Measurements from ENCODE around the gene SBSN.
"Not testable (repeated sequence)": the region's sequence is repeated elsewhere in the genome, so short reads cannot be mapped to it uniquely, and the experiment has no call there.

The SBSN gene

GRCh38 chr19:35501684-35502083 lies 26.4 kb downstream of the SBSN start:
- DNase-seq = no peak

- DNase-seq = no peak
Measured at GRCh38 chr19:35500611-35501010, 27.5 kb downstream of the SBSN start.

DNA sequence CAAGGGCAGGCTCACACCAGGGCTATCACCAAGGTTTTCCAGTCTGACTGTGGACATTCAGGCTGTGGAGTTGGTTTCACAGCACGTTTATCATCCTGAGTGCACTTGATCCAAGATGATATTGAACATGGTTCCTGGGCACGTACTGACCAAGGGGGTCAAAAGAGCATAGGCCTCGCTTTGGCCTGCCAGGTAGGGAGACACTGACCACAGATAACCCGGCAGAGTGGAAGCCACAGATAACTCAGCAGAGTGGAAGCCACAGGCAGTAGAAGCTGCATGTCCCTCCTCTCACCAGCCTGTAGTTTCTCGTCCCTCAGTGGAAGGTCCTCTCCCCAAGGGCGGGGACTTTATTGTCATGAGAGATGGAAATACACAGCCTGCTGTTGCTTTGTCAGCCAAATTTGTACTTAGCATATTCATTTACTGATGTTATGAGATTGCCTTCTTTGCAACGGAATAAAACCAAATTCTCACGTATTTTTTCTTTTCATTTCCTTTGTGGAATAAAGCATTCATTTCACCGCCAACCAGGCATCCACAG lies 29.1 kb downstream of the SBSN start:
- no peak for DNase-seq

- DNase-seq = no peak
Measured at GRCh38 chr19:35498220-35498619, 29.9 kb downstream of the SBSN start.

GRCh38 chr19:35497406-35497805 lies 30.7 kb downstream of the SBSN start:
- DNase-seq = no peak

DNA sequence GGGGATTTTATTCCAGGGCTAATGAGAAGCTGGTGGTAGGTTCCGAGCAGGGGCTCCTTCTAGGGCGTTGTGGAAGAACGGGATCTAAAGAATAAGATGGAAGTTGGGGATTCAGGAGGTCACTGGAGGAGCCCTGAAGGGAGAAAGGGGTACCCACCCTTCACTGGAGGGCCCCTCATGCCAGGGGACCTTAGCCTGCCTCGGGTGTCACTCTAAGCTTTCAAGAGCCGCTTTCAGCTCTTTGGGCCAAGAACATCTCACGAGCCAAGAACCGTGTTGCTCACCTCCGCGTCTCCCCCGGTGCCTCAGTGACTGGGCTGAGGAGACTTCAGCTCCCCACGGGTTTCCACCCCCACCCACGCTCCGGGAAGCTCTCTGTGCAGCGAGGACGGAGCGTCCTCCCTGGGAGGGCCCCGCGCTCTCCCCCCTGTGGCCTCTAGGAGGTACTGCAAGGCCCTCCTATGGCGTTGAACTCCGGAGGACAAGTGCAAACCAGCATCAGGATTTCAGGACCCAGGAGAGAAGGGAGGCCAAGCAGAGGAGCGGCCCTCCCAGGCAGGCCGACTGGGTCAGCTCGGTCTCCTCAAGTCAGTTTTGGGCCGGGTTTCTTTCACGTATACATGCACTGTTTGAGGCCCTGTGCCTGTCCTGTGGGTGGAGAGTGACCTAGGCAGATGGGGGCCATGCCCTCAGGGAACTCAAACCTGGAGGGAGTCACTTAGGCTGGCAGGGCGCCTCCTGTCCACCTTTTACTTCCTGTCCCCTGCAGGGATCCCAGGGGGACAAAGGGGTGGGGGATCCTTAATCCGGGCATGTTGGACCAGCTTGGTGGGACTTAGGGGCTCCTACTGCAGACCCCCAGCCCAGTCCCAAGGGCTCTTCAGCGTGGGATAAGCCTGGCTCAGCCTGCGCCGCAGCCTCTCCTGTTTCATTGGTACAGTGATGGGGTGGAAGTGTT lies 32.7 kb downstream of the SBSN start:
- peak; percentile 73 to 86 for DNase-seq

DNA sequence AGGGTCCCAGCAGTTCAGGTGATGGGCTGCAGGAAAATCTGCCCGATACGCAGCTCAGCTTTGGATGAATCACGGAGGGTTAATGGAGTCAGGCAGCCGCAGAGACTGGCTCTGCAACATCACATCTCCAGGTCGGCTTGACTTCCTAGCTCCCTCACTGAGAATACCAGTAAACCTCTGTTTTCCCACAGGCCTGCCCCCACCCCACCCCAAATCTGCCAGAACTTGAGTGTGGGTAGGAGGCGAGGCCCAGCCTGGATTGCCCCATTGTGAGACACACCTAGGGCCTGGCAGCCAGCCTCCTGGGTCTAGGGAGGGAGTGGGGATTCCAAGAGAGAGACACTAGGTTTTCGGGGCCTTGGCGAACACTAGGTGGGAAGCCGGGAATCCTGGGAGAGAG lies 34.1 kb downstream of the SBSN start:
- no peak for DNase-seq

DNA sequence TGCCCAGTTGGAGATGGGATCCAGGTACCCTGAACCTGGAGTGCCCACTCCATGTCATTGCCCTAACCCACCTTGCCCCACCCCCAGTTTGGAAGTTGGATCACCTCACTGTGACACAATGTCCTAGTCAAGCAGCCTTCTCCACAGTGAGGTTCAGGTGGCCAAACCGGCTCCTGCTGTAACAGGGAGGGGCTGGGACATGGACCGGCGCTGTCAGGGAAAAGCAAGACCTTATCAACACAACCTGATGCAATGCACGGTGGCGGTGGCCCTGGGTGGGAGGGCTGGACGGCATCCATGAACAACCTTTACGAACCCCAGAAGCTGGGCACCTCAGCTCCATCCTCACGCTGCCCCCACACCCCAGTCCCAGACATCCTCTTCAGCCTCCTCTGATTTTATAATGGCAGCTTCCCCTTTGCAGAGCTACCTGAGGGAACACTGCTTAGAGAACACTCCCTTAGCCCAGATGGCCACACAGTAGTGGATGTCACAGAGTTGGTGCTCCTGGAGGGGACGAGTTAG lies 36.2 kb downstream of the SBSN start:
- DNase-seq = no peak

- no peak for DNase-seq
Measured at GRCh38 chr19:35490364-35490763, 37.7 kb downstream of the SBSN start, which contains the start of gene KRTDAP. KRTDAP (minus strand) TSS chr19:35490464; CDS start chr19:35490442, 22 bp downstream.

DNA sequence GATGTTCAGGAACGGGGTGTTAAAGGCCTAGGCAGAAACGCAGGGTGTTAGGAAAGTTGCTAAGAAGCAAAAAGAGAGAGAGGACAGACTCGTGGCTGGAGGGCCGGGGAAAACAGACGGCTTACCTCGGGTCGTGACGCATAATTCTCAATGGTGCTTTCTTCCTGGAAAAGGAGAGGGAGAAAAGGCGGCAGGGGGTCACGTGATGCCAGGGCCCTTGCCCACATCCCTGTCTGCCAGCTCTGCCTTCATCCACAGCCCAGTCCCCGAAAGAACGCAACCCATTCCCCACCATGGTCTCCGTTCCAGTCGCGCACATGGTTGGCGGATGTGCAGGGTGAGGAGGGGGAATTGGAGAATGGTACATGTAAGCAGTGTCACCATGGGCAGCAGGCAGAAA lies 39.4 kb downstream of the SBSN start:
- DNase-seq = no peak

GRCh38 chr19:35487656-35488182 lies 40.4 kb downstream of the SBSN start:
- no peak for DNase-seq

- DNase-seq = no peak
Measured at GRCh38 chr19:35486268-35486708, 41.8 kb downstream of the SBSN start.

GRCh38 chr19:35484252-35485036 lies 43.7 kb downstream of the SBSN start:
- DNase-seq = no peak

- DNase-seq = no peak
Measured at GRCh38 chr19:35483089-35483488, 45.0 kb downstream of the SBSN start.

DNA sequence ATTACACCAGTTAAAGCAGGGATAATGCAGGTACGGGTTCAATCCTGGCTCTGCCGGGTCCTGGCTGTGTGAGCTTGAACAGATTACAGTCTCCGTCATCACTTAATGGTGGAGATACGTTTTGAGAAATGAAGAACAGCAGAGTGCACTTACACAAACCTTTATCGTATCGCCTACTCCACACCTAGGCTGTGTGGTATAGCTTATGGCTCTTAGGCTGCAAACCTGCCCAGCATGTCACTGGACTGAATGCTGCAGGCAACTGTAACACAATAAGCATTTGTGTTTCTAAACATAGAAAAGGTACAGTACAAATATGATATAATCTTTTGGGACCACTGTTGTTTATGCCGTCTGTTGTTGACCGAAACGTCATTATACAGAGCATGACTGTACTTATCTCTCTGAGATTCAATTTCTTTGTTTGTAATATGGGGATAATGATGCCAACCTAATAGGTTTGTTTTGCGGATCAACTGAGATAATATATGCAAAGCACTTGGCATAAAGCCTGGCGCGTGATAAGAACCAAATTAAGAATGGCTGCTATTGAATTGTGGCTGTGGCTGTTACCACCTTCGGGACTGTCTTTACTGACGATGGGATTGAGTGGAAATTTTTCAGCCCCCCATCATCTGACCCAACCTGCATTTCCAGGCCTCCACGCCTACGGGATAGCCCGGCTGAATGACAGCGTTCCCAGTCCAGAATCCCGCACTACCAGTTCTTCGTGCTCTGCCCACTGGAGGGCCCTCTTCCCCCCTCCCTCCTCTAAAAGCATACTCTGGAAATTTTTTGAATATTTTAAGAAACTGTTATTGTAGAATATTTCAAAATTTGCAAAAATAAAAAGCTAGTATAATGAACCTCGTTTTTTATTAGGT lies 49.1 kb downstream of the SBSN start:
- DNase-seq = no peak

GRCh38 chr19:35476149-35476548 lies 52.0 kb downstream of the SBSN start:
- DNase-seq = peak in 1 of 2 donors; percentile 11

DNA sequence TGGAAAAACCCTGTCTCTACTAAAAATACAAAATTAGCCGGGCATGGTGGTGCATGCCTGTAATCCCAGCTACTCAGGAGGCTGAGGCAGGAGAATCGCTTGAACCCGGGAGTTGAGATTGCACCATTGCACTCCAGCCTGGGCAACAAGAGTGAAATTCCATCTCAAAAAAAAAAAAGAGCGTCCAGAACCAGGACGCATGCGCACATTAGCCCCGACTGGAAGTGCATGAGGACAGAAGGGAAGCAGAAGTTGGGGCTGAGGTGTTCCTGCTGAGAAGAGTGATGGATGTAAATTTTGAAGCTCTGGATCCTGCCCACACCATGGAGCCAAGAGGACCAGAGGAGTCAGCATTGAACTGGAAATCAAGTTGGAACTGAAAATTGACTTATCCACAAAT lies 53.5 kb downstream of the SBSN start:
- DNase-seq = not testable (repeated sequence)

- no peak for DNase-seq
Measured at GRCh38 chr19:35474104-35474503, 54.0 kb downstream of the SBSN start.

Measured in inflammatory macrophage treated with lipopolysaccharide for 1 hour (primary cell).